Endothelial cell of umbilical vein (primary cell): ENCODE data around the gene OSBPL10. TPM values are rescaled to one million over a fixed set of nuclear protein-coding genes. Genes with fewer than 3 reads are reported as not detected.

Experiments
- BruUV-seq: library from RNA; stranded (reverse); fragments of 400-500 nt; replicated peaks from 2 replicates; lab custom pipeline; 2021; lab: Mats Ljungman, UMichigan
- CTCF ChIA-PET: fragments of 300-600, 350-600 bp; sonication (Branson Sonifier 250); formaldehyde crosslinking; loops from one replicate; lab custom pipeline; 2021; ENCODE audit warnings: antibody characterized with exemption, inconsistent platforms; lab: Charles Lee
- POLR2A ChIA-PET: fragments of 300-600, 350-600 bp; sonication (Branson Sonifier 250); formaldehyde crosslinking; loops from one replicate; lab custom pipeline; 2021; ENCODE audit warnings: antibody characterized with exemption, inconsistent platforms; lab: Charles Lee
- DNase-seq: peaks from one replicate; pipeline ENCODE4 v3.0.0-alpha.2; 2011; ENCODE audit warnings: low read depth, low spot score
- FAIRE-seq: peaks from 2 replicates; lab custom pipeline; 2011; peaks lifted over from hg19 to GRCh38; lab: Jason Lieb, UNC
- H2AFZ ChIP-seq: 2 replicates; pipeline ENCODE4 v1.6.0; 2012; ENCODE audit warnings: low read depth, low read length, control low read depth, inconsistent platforms
- H3K27ac ChIP-seq: 2 replicates; pipeline ENCODE4 v1.5.1; 2011; ENCODE audit warnings: low read depth, mild to moderate bottlenecking, control low read depth, low read length, moderate library complexity; ENCODE audit not compliant: insufficient read depth
- H3K27me3 ChIP-seq, 2 experiments: 2 replicates each; pipeline versions ENCODE4 v1.6.0 to v1.6.1; 2011; ENCODE audit warnings: low read length in 2 of 2, mixed read lengths in 1 of 2; ENCODE audit not compliant: control insufficient read depth in 2 of 2, insufficient read depth in 2 of 2
- H3K36me3 ChIP-seq, 2 experiments: 2 replicates in 1 of 2; 3 replicates in 1 of 2; pipeline ENCODE4 v1.5.1; 2011; ENCODE audit warnings: low read length in 2 of 2, mild to moderate bottlenecking in 1 of 2, moderate library complexity in 1 of 2; ENCODE audit not compliant: control insufficient read depth in 2 of 2, insufficient read depth in 2 of 2; ENCODE audit errors: extremely low read depth in 1 of 2
- H3K4me1 ChIP-seq: 3 replicates; pipeline ENCODE4 v1.5.1; 2011; ENCODE audit warnings: mild to moderate bottlenecking, low read length; ENCODE audit not compliant: control insufficient read depth, insufficient read depth; ENCODE audit errors: extremely low read depth
- H3K4me2 ChIP-seq: 2 replicates; pipeline ENCODE4 v1.6.1; 2011; ENCODE audit warnings: low read length, control low read depth, mixed read lengths; ENCODE audit not compliant: insufficient read depth
- H3K4me3 ChIP-seq, 3 experiments: fragments of 200-600 bp in 1 of 3; sonication (generic), shearing (Covaris generic) in 1 of 3; replicated peaks in 1 of 3; 2 replicates each; pipeline ENCODE4 v1.5.1; 2011 to 2016; ENCODE audit warnings: control low read depth in 3 of 3, low read length in 3 of 3, mild to moderate bottlenecking in 2 of 3, inconsistent platforms in 1 of 3, low read depth in 1 of 3, moderate library complexity in 1 of 3; ENCODE audit not compliant: insufficient read depth in 1 of 3
- H3K79me2 ChIP-seq: 2 replicates; pipeline ENCODE4 v1.6.0; 2012; ENCODE audit warnings: low read length, inconsistent platforms; ENCODE audit not compliant: control insufficient read depth, insufficient read depth
- H3K9ac ChIP-seq: replicated peaks from 2 replicates; pipeline ENCODE3; 2011; ENCODE audit warnings: low read length, control low read depth; ENCODE audit not compliant: insufficient read depth; ENCODE audit errors: extremely low read depth
- H3K9me1 ChIP-seq: replicated peaks from 3 replicates; pipeline ENCODE4 v1.6.0; 2011; ENCODE audit warnings: mild to moderate bottlenecking, low read length; ENCODE audit not compliant: control insufficient read depth, insufficient read depth; ENCODE audit errors: extremely low read depth
- H3K9me3 ChIP-seq: replicated peaks from 2 replicates; pipeline ENCODE4 v1.5.1; 2012; ENCODE audit warnings: low read length, inconsistent platforms; ENCODE audit not compliant: control insufficient read depth, insufficient read depth
- H4K20me1 ChIP-seq: replicated peaks from 2 replicates; pipeline ENCODE3; 2011; ENCODE audit warnings: mild to moderate bottlenecking, low read length; ENCODE audit not compliant: control insufficient read depth, insufficient read depth; ENCODE audit errors: extremely low read depth
- EZH2 ChIP-seq: IDR thresholded peaks from 2 replicates; pipeline ENCODE4 v1.6.1; 2012; ENCODE audit warnings: borderline replicate concordance, low read depth, mild to moderate bottlenecking, moderate library complexity, low read length, inconsistent platforms; ENCODE audit not compliant: severe bottlenecking
- FOS ChIP-seq: IDR thresholded peaks from 2 replicates; pipeline ENCODE4 v1.6.1; 2011; ENCODE audit warnings: mild to moderate bottlenecking, low read length, moderate library complexity, borderline replicate concordance; ENCODE audit not compliant: insufficient read depth
- JUN ChIP-seq: IDR thresholded peaks from 2 replicates; pipeline ENCODE4 v1.6.1; 2011; ENCODE audit warnings: borderline replicate concordance, low read depth; ENCODE audit not compliant: insufficient read length, insufficient read depth
- MAX ChIP-seq: IDR thresholded peaks from 2 replicates; pipeline ENCODE4 v1.6.1; 2011; ENCODE audit not compliant: insufficient read depth, insufficient read length
- MYC ChIP-seq: IDR thresholded peaks from one replicate; pipeline ENCODE4 v1.6.1; 2011; ENCODE audit warnings: mild to moderate bottlenecking, low read depth, low read length
- POLR2AphosphoS5 ChIP-seq: IDR thresholded peaks from 2 replicates; pipeline ENCODE4 v1.6.1; 2012; ENCODE audit warnings: low read depth, mild to moderate bottlenecking, control low read depth, low read length, moderate library complexity; ENCODE audit not compliant: insufficient read depth
- dilution Hi-C: fragments of 300-500 bp; cut with MboI; formaldehyde crosslinking; loops from one replicate; pipeline ENCODE4 v1.15.0; 2019; ENCODE audit warnings: low sequenced_read_pairs; ENCODE audit not compliant: extremely low pct_ligation_motif_present
- intact Hi-C: fragments of 100-400 bp; cut with micrococcal nuclease; formaldehyde crosslinking; loops from one replicate; pipeline ENCODE4 v1.10.0; 2022
- polyA plus RNA-seq, 4 experiments: library from polyadenylated mRNA; depleted of rRNA in 3 of 4; stranded (reverse) in 3 of 4; unstranded in 1 of 4; fragments of >200 nt; gene quantifications; 2 replicates each; pipeline versions ENCODE4 v1.2.1 to v1.2.3, GENCODE V29; 2011 to 2012; ENCODE audit warnings: missing spikeins in 1 of 4
- total RNA-seq: library from RNA; stranded (reverse); gene quantifications from 2 replicates; pipeline ENCODE4 v1.2.3, GENCODE V29; 2021

Gene OSBPL10
- total and polyA plus RNA-seq, 2 donors (not counting 3 experiments of a cell fraction or from before 2014, with no cell fraction given), result 10.8 to 47.6 TPM

GRCh38 chr3:31929826-31930502 is 51.1 kb downstream of the OSBPL10 start:
- Histone ChIP-seq H3K4me2 (no peak overlapping the region), H3K4me1 (peaks cover 3% of the 10 kb centered on the region), H3K27me3 (no peaks in the 10 kb centered on the region), H4K20me1 (no peaks in the 10 kb centered on the region), H2AFZ (no peak overlapping the region), H3K36me3 (no peaks in the 10 kb centered on the region), H3K4me3 (no peak overlapping the region), H3K9ac (no peak overlapping the region), H3K9me3 (no peaks in the 10 kb centered on the region), H3K9me1 (no peaks in the 10 kb centered on the region), H3K27ac (no peak overlapping the region), H3K79me2 (peaks cover 5% of the 10 kb centered on the region)
- FAIRE-seq (no peak), DNase-seq (no peak)
- ChIA-PET CTCF (interaction anchor here (1.1 to 1.7 kb wide), 2 partner anchors 12 to 61 kb away, joined by 3 to 4 read pairs; no protein-coding TSS in a partner anchor), POLR2A (interaction anchor here (0.7 kb wide), 1 partner anchor 101 kb away, joined by 3 read pairs; no protein-coding TSS in a partner anchor)
- dilution Hi-C loops, result no loop called here
- BruUV-seq, result no TSS peak
- no peak for TF ChIP-seq MYC
- TF ChIP-seq JUN, result no peak
- no peak for TF ChIP-seq FOS
- no peak for TF ChIP-seq MAX
- intact Hi-C loops, result no loop called here

GRCh38 chr3:31927811-31928210 is 53.3 kb downstream of the OSBPL10 start:
- Histone ChIP-seq H3K4me1 (no peaks in the 10 kb centered on the region), H3K27ac (no peak overlapping the region), H3K9ac (no peak overlapping the region), H3K27me3 (no peaks in the 10 kb centered on the region), H3K4me2 (no peak overlapping the region), H3K4me3 (no peak overlapping the region), H3K79me2 (peaks cover 10% of the 10 kb centered on the region), H3K9me1 (no peaks in the 10 kb centered on the region), H3K9me3 (no peaks in the 10 kb centered on the region), H4K20me1 (no peaks in the 10 kb centered on the region), H2AFZ (no peak overlapping the region), H3K36me3 (no peaks in the 10 kb centered on the region)
- intact Hi-C loops, result no loop called here
- CTCF ChIA-PET, result interaction anchor here (1.5 kb wide), 2 partner anchors 10 to 14 kb away, joined by 3 read pairs; no protein-coding TSS in a partner anchor
- FAIRE-seq, result no peak
- no TSS peak for BruUV-seq
- no peak for TF ChIP-seq EZH2
- no peak for TF ChIP-seq MYC
- no peak for TF ChIP-seq JUN
- no peak for TF ChIP-seq MAX
- TF ChIP-seq POLR2AphosphoS5, result no peak
- dilution Hi-C loops, result no loop called here
- POLR2A ChIA-PET, result no interaction called here
- DNase-seq, result no peak
